Right lobe of liver (tissue), 4 donors: ENCODE data around the gene AGT.

Experiments
- POLR2A ChIP-seq: fragments of 450-650 bp; IDR thresholded peaks from one replicate; pipeline ENCODE4 v1.6.1; 2017; ENCODE audit warnings: antibody characterized with exemption, mild to moderate bottlenecking
- TF ChIP-seq, protein P1 (sequence below), 4 donors: fragments of 200-600 bp in 3 of 4; fragments of 450-650 bp in 1 of 4; IDR thresholded peaks; one replicate each; pipeline versions ENCODE4 v1.5.1 to v1.8.0; 2016 to 2022; ENCODE audit warnings: antibody characterized with exemption in 4 of 4, mild to moderate bottlenecking in 2 of 4
- donor health status: DM: no; HTN: no; CAD: no.
- donor health status: DM: no; HTN: no; CAD: no.
- donor health status: DM: no; HTN: yes; CAD: no.

DNA sequence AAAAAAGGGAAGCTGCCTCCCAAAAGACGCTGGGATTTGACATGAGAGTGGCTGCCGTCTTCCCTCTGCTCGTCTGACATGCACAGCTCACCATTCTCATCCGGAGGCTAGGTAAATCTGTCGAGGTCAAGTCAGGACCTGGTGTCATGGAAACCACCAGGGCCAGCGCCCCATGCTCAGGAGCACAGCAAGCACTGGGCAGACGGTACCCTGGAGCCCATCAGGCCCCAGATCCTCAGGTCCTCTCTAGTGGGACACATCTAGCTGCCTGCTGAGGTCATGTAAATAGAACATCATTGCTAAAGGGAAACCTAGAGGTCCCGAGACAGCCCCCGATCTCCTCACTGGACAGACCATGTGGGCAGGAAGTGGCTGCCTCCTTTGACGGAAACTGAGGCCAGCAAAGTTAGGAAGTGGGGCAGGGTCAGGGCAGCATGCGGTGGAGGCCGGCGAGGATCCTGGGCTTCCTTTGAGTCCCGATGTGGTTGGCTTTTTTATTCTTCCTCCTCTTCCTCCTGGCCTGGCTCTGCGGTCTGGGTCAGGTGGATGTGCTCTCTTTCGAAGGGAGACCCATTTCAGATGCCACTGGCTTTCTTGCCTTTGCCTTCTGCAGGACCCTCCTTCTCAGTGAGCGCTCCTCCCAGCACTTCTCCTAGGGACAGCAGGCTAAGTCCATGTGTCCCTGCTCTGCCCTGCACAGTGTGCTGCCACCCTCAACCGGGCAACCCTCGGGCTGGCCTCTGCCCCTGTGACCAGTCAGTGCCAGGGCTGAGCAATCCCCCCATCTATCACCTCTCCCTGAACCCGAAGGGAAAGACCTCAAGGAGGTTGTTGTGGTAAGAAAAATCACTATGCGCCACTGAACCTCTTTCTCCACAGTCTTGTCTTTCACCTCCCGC lies 5.9 kb downstream of the AGT start:
- TF ChIP-seq POLR2A = no peak
- TF ChIP-seq, protein P1, sequence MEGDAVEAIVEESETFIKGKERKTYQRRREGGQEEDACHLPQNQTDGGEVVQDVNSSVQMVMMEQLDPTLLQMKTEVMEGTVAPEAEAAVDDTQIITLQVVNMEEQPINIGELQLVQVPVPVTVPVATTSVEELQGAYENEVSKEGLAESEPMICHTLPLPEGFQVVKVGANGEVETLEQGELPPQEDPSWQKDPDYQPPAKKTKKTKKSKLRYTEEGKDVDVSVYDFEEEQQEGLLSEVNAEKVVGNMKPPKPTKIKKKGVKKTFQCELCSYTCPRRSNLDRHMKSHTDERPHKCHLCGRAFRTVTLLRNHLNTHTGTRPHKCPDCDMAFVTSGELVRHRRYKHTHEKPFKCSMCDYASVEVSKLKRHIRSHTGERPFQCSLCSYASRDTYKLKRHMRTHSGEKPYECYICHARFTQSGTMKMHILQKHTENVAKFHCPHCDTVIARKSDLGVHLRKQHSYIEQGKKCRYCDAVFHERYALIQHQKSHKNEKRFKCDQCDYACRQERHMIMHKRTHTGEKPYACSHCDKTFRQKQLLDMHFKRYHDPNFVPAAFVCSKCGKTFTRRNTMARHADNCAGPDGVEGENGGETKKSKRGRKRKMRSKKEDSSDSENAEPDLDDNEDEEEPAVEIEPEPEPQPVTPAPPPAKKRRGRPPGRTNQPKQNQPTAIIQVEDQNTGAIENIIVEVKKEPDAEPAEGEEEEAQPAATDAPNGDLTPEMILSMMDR (IDR thresholded peaks at IDR 0.05) = no peak
